NOMO-1 treated with dmso at 0.1 percent for 144 hours (cell line): ENCODE results near the gene RFX5.
"Not testable (repeated sequence)": the region's sequence is repeated elsewhere in the genome, so short reads cannot be mapped to it uniquely, and the experiment has no call there.

ENCODE experiments used
- DNase-seq: peaks from one replicate; lab custom pipeline; 2025; ENCODE audit not compliant: unreplicated experiment; lab: John Stamatoyannopoulos, UW

Gene RFX5

GRCh38 chr1:151346769-151347522, at the start of gene RFX5:
Gene RFX5 (minus strand): TSS chr1:151347252. CDS start chr1:151346320, 932 bp downstream.
- peak; percentile 97 for DNase-seq

GRCh38 chr1:151396265-151396664, 49.2 kb upstream of the RFX5 start:
- DNase-seq = not testable (repeated sequence)

- no peak for DNase-seq
These were observed 46.5 kb upstream of the RFX5 start for GRCh38 chr1:151393583-151393982.

GRCh38 chr1:151391079-151391563, 44.1 kb upstream of the RFX5 start:
- DNase-seq = no peak

- DNase-seq = not testable (repeated sequence)
These were observed 43.4 kb upstream of the RFX5 start for GRCh38 chr1:151390221-151391078.

GRCh38 chr1:151386002-151386401, 39.0 kb upstream of the RFX5 start:
- DNase-seq = no peak

- DNase-seq = no peak
These were observed 37.5 kb upstream of the RFX5 start for GRCh38 chr1:151384584-151384983.

GRCh38 chr1:151377150-151377884, 30.3 kb upstream of the RFX5 start:
- no peak for DNase-seq

- DNase-seq = no peak
These were observed 26.1 kb upstream of the RFX5 start for GRCh38 chr1:151373196-151373595.

- no peak for DNase-seq
These were observed 25.2 kb upstream of the RFX5 start, which contains the start of gene SELENBP1 for GRCh38 chr1:151372058-151372934. Gene SELENBP1 (minus strand): TSS chr1:151372705. CDS start chr1:151372641, 64 bp downstream.

DNA sequence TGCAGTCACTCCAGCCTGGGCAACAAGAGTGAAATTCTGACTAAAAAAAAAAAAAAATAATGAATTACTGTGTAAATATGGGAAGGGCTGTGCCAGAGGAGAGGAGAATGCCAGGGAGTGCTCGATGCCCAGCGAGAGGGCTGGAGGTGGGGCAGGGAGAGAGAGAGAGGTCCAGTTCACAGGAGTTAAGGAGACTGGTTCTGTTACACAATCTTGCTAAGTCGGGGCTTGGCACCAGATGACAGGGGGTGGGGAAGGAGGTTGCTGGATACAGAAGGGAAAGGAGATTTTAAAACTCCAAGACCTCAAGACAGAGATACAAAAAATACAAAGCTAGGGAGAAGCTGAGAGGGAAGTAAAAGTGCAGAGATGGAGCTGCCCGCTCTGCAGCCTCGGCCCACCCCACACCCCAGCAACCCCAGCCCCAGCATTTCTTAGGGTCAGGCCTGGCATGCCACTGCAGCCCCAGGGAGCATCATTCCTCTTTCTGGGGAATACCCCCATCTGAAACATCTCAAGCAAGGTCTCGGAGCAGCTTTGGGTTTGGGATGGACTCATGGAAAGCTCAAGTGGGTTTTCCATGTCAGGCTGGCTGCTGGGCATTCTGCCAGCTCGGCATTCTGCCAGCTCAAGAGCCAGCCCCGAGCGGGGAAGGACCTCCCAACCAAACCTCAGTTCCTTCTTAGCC, 24.5 kb upstream of the RFX5 start:
- no peak for DNase-seq

DNA sequence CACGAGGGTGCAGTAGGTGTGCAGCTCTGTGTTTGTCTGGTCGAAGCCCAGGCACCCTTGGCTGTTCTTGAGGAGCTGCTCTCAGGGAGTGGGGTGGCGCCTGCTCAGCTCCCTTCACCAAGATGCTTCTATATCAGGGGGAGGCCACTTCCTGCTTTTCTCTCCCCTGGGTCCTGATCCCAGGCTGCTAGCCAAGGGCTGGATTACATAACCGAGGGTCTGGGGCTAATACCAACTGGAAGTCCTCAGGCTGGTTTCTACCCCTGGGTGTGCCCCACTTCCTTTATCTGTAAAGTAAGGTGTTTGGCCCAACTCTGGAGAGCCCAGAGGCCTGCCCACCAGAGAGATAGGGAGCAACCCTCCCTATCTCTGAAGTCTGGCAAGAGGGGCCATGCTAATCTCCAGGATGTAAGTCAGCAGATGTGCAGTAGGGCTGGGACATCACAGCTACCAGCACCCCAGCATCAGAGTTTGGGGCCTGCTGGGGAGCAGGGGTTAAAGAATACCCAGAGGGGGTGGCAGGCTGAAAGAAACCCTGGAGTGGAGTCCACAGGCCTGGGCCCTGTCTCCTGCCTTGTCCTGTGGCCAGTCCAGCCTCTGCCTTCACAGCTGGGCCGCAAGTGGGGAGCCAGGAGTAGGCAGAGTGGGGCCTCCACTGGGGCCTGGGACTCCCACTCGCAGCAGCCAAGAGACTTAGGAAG, 23.3 kb upstream of the RFX5 start:
- DNase-seq = no peak

- no peak for DNase-seq
These were observed 22.6 kb upstream of the RFX5 start for GRCh38 chr1:151369621-151370048.

DNA sequence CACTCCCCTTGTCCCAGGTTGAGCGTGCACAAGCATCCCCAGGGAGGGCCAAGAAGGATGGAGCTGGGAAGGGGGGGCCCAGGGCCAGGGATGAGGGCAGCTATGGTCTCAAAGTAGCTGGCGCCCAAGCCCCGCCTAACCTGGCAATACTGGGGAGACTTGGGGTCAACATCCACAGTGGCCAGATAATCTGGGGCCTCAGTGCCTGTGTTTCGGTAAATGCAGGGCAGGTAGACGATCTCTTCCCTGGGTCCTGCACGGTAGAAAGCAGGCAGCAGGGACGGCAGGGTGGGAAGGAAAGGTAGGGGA, 22.2 kb upstream of the RFX5 start:
- DNase-seq = no peak

DNA sequence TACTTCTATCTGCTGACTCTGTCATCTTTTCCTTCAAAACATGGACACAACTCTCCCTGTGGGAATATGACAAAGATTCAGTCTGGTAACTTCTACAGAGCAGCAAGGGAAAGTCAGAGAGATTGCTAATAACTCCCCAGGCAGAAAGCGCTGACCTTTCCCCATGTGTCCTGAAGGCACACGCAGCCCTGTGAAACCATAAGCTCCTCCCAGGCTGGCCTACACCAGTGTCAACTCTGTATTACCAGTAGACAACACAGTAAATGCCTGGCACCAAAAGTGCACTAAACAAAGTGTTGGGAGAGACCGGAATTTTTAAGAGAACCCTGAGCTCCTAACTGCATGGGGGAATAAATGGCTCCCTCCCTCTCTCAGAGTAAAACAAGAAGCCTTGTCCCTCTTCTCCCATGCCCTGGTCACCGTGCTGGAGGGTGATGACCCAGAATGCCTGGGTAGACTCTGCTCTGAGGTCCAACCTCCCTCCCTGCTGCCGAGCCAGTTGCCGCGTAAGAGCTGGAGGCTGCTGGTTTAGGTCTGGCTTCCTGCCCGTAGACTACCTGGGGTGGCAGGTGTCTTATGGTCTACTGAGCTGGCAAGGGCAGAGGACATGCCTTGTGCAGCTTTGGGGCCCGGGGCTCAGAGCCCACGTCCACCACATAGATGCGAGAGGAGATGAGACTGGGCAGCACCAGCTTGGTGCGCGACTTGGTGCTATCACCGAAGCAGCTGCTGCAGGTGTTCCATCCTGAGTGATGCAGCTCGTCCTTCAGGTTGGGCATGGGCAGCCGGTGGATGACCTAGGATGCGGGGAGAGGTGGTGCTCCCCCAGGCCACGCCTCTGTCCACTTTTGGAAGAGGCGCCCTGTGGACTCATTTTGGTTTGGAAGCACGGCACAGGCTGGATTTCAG, 21.6 kb upstream of the RFX5 start:
- no peak for DNase-seq

DNA sequence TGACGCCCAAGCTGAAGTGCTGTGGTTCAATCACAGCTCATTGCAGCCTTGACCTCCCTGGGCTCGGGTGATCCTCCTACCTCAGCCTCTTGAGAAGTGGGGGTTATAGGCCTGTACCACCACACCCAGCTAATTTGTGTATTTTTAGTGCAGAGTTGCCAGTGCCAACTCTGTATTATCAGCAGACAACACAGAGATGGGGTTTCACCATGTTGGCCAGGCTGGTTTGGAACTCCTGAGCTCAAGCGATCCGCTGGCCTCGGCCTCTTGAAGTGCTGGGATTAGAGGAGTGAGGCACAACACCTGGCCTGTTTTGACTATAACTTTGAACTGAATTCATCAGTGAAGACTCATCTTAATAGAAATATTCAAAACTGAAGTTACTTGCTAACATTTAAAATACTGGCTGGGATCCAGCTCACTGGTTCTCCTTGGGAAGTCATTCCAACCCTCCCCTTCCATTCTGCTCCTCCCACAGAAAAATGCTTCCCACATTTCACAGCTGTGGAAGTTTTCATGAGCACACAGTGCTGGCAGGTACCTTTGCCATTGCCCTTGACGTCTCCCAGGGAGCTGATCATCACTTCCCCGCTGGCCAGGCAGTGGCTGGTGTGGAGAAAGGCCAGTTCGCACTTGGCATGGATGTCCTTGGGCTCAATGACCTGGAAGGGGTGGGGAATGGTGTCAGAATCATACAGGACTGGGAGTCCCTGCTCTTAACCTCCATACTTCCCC, 20.8 kb upstream of the RFX5 start:
- DNase-seq = no peak

GRCh38 chr1:151364996-151365395, 17.9 kb upstream of the RFX5 start:
- DNase-seq = no peak
